ENCODE data around the gene AFF3.

GRCh38 chr2:99507937-99508818 is 634.2 kb downstream of the AFF3 start:
- TF ChIP-seq CTCF (optimal IDR thresholded peaks at IDR 0.05 in 1 of 3, IDR thresholded peaks at IDR 0.05 in 1 of 3, conservative IDR thresholded peaks at IDR 0.05 in 1 of 3; ENCODE audit: extremely low read depth in 1 of 3, insufficient read depth in 2 of 3, low read length in 3 of 3) (no peak), EZH2 (IDR thresholded peaks at IDR 0.05; ENCODE audit: low read length) (no peak)

Measured in keratinocyte (primary cell).